Measurements from ENCODE around the gene AUTS2.

Gene AUTS2

DNA sequence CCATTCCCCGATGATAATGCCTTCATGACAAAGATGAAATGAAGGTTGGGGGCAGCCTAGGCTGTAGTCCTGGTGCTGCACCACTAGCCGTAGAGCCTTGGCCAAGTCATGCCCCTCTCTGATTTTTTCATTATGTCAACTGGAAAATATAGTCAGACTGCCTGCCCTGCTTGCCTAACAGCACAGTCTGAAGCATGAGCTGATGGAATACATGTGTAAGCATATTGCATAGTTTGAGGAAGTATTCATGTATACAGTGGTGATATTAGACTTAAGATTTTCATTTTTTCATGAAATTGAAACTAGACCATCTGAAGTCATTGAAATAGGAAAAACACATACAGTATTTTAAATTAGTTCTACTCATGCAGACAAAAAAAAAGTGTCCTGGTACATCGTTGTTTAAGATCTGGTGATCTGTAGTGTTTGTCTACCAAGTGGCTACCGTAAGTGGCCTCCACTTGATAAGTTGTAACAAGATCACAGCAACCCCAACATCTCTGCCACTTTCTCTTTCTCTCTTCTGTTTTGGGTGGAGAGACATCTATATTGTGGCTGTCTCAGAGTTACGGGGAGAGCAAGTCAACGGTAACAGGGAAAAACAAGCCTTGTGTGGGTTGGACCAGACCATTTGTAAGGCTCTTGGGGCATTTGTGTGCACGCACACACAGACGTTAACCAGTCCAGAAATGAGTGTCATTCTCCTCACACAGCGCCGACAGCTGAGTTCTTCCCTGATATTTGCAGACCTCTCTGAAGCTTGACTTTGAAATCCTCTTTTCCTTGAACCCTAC, 817.1 kb downstream of the AUTS2 start:
- DNase-seq, result peak; percentile 5

DNA sequence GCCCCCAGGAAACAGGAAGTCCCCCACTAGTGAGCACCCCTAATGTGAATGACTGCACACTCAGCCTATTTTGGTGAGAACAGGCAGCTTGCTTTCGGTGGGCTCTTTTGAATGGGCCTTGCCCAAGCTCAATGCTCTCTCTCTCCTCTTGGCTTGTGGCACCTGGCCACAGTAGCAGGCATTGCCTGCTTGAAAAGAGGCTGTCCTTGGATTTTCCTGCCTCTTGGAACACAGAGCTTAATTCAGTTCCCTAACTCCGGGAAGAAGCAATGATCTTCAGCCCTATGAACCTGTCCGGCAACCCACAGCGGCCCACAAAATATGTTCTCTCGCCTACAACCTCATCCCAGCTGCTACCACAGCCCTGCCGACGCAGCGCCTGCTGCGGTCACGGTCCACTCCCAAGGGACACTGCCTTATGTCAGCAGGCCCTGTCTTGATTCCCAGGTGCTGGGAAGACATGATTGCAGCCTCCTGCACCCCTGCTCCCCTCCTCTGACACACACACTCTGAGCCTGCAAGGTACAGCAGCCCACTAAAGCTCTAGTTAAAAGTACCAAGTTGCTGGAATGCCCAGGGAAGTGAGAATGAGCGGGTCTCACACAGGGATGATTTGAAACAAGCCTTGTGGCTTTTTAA, 818.2 kb downstream of the AUTS2 start:
- DNase-seq, result no peak

DNA sequence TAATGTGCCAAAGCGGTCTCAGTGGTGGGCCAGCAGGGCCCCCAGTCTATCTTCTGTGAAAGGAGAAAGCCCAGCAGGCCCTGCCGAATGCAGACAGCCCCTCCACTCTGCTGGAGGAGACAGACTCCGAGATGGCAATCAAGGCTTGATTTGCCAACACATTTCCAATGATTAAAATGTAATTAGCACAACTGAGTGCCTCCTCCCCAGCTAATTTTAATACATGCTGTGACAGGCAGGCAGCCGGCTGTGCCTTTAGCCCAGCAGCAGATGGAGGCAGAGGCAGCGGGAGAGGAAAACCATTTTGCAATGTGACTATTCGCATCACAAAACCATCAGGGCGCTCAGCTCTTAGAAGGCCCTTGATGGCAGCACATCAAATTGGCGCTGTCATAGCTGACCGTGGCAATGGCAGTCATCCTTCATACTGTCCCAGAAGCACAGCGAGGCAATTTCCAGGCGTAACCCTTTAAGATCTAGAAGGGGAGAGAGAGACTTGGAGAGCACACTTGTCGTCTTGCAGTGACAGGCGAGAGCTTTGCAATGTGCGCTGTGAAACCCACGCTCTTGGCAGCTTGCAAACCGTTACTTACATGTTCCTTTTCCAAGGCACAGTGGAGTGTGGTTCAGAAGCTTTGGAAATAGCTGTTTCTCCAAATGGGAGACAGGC, 818.8 kb downstream of the AUTS2 start:
- no peak for DNase-seq

DNA sequence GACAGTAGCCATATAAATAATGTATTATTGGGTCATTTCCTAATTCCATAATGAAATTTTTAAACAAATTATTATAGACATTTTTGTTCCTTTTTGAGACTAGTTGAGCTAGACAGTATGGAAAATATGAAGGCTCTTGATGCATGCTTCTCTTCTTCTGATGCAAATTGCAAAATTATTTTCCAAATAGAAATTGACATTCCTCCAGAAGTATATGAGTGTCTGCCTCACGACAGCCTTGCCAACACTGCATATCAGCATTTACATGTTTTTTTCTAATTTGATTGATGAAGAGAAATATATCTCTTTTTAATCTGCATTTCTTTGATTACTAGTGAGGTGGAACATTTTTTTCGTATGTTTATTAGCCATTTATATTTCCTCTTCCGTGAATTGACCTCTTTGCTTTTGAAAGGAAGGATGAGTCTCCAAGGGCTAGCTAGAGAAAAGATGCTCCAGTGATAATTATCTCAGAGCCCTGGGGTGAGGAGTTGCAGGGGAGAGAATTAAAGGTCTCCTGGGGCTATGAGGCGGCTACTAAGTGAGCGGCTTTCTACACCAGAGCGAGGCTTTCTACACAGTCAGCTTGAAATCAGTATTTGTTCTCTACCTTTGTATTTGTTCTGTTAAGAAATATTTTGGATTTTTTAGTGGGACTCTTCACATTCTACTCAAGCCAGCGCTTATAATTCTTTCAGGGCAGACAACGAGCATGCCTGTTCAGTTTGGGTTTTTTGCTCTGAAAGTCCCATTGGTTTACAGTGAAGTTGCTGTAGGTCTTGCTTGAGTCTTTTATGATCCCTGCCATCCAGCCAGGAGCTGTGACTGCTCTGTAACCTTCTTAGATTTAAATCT, 821.5 kb downstream of the AUTS2 start:
- no peak for DNase-seq

DNA sequence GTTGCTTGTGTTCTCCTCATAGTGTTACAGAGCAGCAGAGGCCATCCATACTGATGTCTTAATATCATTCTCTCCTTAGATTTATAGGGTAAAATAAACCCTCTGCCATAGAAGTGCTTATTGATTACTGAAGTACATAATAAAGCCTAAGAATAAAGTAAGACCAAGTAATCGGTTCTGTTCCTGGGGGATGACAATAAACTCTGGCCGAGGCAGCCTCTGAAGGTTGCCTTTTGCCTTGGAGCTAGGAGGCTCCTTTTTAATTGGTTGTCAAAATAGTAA, 822.0 kb downstream of the AUTS2 start:
- DNase-seq, result no peak

DNA sequence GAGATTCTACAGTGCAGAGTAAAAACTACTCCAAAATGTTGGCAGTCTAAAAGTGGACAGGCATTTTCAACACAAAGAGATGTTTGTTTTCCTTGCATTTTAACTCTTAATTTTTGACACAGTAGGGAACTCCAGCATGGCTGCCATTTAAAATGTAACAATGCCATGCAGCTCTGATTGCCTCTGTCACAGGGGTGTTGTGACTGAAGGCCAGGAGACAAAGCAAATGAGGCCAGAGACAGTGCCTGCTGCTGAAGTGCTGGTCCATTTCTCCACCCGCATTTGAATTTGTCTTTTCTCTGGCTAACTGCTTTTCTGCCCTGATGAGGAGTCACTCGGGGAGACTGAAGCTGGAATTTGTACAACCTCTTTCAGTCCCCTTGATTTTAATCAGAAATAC, 823.0 kb downstream of the AUTS2 start:
- no peak for DNase-seq

DNA sequence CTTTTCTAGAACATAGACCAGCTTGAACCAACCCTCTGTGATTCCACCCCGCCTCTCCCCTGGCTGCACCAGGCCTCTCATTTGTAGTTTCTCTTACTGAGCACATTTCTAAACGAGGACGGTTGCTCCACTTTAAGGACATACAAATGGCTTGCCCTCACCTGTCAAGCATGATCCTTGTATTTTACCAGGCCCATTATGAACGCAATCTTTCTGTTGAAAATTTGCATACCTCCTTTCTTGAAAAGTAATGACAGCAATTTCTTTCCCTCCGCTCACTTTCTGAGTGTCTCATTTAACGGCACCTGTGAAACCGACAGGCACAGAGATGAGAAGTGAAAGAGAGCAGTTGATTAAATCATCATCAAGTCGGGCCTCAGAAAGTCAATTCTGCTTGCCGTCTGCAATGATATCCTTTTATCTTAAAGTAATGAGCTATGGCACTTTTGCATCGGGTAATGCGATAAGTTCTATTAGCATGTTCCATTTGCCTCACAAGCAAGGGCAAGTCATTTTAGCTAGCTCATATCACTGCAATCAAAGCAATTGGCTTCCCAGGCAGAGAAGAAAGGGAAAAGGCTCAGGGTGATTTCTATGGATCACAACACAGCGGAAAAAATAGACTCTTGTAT, 828.1 kb downstream of the AUTS2 start:
- no peak for DNase-seq

DNA sequence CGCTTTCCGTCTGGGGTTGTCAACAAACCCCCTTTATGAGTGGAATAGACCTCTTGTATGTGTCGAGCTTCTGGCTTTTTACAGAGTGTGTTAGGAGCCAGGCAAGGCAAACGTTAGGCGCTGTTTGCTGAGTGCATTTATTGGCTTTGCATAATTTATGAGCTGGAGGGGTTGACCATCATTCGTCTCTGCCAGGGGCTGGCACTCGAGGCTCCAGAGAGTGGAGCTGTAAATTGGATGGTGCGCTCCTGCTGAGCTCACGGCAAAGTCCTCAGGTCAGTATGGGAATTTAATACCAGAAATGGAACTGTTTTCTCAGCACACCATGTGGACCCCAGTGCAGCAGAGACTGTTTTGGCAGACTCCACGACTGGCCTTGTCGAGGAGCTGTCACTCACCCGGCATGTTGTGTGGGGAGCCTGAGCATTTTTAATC, 834.3 kb downstream of the AUTS2 start:
- no peak for DNase-seq

DNA sequence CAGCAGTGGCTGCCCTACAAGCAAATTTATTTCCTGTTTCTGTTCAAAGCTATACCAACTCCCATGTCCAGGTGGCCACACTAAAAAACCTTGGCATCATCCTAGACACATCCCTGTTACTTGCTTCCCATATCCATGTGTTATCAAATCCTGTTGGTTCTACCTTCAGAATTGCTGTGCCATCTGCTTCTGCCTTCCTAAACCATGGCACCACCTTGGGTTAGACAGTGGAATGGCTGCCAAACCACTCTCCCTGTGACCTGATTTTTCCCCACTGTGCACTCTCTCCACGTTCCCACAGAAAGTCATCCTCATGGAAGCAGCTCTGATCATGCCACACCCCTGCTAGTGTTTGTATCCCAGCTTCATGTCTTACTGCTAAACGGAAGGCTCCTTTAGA, 836.1 kb downstream of the AUTS2 start:
- no peak for DNase-seq

DNA sequence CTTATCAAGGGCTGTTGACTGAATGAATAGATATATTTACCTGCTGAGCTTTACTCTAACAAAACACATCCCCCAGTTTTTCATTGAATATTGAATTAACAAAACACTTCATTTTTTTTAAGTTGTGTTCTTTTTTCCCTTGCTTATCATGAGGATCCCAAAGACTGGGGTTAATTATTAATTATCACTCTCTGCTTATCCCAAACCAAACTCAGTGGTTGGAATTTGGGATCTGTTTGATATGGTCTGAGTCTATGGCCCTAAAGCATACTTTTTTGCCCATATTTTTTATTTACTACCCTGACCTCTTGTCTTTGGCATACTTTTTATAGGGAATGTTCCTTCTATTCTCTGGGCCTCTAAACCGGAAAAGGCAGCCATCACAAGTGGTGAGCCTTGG, 836.5 kb downstream of the AUTS2 start:
- DNase-seq, result no peak

DNA sequence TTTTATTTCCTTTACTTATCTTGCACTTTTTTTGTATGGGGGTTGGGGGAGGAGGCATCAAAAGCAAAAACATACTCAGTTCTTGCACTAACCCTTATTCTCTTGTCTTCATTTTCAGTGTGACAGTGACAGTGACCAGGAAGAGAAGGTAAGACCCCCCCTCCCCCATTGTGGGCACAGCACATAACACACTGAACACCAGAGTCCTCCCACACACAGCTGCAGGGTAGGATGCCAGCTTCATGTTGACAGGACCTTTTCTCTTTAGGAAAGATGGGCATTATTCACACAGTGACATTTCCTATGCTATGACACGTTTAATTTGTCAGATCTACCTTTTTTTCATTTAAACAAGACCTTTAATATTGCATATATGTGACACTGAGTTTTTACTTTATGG, 837.4 kb downstream of the AUTS2 start:
- no peak for DNase-seq

DNA sequence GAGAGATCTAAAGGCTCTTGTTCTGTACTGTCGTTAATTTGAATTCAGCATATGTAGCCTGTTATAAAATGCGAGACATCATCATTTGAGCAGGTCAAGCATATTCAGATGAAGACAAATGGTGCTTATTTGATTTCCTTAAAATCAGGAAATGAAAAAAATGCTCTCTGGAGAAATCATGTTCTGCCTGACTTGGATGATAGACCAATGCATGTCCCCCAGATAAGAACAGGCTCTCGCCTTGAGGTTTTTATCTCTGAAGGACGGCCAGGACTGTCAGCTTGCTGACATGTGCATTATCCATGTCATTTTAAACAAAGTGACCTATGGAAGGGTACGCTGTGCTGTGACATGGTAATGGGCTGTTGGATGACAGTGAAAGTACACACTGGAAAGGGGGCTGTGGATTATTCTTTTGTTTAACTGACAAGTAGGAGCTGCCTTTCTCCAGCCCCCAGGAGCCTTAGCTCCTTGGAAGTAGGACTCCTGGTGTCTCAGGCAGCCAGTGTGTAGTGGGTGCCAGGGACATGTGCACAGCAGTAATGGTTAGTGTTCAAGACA, 838.6 kb downstream of the AUTS2 start:
- no peak for DNase-seq

DNA sequence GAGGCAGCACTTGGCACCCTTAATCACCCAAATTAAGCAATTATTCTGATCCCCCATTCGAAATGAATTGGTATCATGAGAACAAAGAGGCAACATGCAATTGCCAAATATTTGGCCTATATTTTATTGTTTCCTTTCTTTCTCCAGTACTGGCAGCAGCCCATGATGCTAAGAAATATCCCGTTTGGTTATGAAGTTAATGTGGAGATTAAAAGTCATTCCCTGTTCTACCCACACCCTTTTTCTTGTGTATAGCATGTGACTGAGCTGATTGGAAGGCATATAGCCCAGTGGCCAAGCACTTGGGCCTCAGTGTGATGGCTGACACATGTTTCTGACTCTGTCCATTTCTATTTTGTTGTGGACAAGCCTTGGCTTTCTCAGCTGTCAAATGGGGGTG, 841.4 kb downstream of the AUTS2 start:
- DNase-seq, result no peak

DNA sequence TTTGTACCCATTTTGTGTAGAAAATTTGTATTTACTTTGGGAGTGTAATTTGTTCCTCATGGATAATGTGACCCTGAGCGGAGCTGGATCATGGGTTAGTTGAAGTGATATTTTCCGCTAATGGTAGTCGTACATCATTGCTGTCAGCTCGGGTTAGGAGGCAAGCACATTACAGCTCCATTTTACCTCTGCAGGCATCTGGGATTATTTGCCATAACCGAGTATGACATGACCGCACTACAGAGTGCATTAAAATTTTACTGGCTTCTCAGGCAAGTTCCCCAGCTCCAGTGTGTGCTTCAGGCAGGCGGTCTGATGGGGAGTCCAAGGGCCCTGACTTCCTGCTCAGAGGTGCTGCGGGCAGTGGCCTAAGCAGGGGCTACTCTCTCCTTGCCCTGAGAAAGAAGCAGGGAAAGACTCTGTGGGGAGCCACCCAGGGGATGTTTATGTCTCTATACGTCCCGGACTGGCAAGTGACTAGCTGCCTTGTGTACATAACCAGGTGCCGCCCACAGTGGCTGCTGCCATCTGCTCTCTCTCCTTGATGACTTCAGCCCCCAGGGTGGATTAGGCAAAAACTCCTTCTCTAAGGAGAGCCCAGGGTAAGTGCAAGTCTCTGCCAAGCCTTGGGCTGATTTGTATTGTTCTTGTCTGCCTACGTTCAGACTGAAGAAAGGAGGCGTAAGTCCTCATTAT, 848.3 kb downstream of the AUTS2 start:
- DNase-seq, result no peak

DNA sequence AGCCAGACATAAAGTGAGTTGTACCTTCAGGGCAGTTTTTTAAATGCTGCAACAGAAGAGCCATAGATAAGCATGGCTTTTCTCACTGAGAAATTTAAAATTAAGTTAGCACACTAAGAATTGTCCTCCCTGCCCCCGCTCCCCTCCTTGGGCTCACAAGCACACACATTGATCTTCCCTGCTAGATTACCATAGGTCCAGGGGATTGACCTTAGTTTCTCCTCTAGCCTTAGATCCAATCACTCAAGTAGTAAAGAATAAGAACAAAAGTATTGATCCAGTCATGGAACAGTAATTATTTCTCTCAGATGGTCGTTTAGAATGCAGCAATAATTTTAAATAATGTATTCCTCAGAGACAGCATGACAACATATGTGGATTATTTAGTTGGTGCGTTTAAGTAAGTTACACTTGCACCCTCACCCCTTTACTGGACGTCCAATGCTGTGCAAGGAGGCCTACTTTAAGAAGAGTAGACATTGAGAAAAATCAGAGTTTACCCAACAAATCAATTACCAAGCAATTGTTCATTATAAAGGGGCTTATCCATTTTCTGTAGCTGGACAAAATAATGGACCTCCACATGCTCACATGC, 850.1 kb downstream of the AUTS2 start:
- DNase-seq, result no peak

DNA sequence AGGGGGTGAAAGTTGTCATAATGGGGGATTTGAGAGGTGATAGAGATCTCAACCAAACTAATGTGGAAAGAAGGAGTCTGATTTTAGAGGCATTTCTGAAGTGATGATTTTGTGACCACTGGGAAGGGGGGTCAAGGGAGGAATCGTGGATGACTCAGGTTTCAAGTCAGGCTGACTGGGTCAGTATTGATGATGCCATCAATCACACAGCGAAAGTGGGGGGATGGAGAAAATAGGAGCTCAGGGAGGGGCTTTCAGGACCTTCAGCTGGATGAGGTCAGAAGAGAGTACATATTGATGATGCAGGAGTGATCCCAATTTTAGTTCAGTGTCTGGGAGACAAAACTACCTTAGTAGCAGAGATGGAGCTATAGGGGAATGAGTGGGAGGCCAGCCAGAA, 852.5 kb downstream of the AUTS2 start:
- no peak for DNase-seq

DNA sequence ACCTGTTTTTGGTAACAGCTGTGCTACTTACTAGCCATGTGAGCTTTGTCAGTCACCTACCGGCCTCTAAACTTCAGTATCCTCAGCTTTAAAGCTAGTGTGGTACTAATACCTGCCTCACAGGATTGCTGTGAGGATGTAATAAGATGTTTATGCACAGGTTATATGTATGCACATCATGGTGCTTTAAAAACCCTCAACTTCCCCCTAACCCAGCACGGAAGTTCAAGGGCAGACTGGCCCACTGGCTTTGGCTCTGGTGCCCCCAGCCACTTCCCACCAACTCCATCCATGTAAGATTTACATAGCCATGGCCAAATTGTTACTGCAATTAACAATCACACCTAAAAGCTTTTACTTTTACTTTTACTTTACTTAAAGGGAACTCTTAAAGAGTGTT, 857.6 kb downstream of the AUTS2 start:
- no peak for DNase-seq

DNA sequence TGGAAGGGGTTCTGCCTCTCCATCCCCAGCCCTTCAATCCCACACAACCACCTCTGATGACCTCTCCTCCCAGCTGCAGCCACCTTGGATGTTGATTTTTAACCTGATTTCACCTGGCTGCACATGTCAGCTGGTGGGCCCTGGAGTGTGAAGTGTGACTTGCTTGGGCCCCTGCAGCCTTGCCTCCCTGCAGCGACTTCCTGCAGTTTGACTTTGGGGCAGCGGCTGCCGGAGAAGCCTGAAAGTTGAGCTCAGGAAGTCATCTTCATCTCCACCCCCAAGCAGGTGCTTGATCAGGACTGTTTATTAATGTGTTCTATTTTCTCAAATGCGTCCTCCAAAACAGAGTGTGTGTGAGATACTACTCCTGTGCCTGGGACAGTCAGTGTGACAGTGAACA, 858.4 kb downstream of the AUTS2 start:
- DNase-seq, result no peak

DNA sequence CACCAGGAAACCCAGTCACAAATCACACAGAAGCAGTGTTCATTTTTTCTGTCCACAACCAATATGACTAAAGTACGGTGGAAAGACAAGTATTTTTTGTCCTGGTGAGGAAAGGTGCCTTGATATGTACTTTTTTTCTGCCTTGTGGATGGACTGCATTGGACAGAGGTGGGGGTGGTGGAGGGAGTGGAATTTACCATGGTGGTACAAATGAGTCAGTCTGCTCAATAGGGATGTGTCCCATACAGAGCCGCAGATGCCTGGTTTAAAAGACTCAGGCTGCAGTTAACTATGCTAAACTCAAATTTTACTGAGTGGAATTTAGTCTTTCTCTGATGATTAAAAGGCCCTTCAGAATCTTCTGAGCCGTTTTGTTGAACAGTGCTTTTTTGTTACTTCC, 859.2 kb downstream of the AUTS2 start:
- DNase-seq, result no peak

DNA sequence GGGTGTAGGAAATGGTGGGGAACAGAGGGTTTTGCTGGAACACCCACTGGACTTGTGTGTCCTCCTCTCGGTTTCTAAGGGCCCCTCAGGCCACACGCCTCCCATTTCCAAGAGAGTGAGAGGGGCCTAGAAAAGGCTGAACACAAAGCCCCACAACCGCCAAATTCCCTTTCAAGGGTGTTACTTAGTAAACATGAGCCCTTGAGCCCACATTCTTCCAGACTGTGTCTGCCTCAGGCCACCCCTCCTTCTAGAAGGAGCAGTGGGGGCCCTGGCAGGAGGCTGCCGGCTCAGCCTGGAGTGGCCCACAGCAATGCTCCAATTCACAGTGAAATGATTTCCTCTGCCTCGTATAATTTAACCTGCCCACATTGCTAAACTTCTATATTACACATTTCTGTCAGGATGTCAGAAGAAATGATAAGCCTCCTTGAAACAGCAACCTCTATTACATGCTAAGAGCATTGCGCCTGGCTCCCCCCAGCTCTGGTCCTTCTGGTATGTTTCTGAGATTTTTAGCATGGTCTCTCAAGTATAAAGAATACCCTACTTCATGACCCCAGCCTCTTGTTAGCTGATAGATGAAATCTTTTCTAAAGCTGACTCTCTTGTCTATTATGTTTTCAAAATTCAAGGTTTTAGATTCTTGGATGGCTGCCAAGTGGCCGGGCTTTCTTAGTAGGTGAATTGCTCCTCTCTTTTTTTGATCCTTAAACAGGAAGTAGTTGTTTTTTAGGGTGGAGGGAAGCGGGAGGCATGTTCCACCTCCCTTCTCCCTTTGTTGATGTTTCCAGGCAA, 859.8 kb downstream of the AUTS2 start:
- DNase-seq, result no peak

DNA sequence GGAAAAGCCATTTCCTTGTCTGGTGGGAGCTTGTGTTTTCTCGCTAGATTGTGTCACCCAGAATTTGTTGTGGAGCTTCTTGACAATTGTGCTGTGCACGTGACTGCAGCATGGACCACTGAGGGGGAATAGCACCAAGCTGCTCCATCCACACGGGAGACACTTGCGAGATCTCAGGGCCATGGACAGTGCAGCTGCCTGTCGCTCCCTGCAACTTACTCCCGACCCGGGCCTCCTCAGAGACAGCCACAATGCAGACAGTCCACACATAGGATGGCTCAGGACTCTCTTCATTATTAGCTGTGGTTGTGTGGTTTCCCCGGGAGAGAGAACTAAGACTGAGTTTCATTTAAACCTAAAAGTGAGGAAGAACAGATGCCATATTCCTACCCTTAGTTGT, 860.5 kb downstream of the AUTS2 start:
- DNase-seq, result no peak

Measured in suppressor macrophage treated with lipopolysaccharide for 4 hours (primary cell).